ENCODE measurements around the gene CAMK2D.

GRCh38 chr4:113725963-113726362, 35.6 kb downstream of the CAMK2D start:
- no peak for TF ChIP-seq CTCF (IDR thresholded peaks at IDR 0.05 in 8 of 11, conservative IDR thresholded peaks at IDR 0.05 in 3 of 11)
- TF ChIP-seq POLR2AphosphoS5 (IDR thresholded peaks at IDR 0.05), result no peak
- TF ChIP-seq POLR2A (IDR thresholded peaks at IDR 0.05), result no peak
